Measurements from ENCODE around the gene GSG1L.

Gene GSG1L

GRCh38 chr16:27907457-27907972, 156.0 kb downstream of the GSG1L start:
- Histone ChIP-seq H3K27ac (peak overlapping the region; percentile 40), H3K4me3 (ENCODE audit: low read depth, low read length) (no peak overlapping the region), H3K9me3 (ENCODE audit: severe bottlenecking) (no peaks in the 10 kb centered on the region), H3K27me3 (ENCODE audit: insufficient read depth, low read depth, severe bottlenecking) (no peaks in the 10 kb centered on the region), H3K36me3 (no peaks in the 10 kb centered on the region)
- no peak for TF ChIP-seq CTCF (IDR thresholded peaks at IDR 0.05; ENCODE audit: low read depth, low read length)
- peak; percentile 20 for DNase-seq

- DNase-seq, result no peak
- Histone ChIP-seq H3K4me3 (ENCODE audit: low read depth, low read length) (no peak overlapping the region), H3K9me3 (ENCODE audit: severe bottlenecking) (no peaks in the 10 kb centered on the region), H3K27me3 (ENCODE audit: insufficient read depth, low read depth, severe bottlenecking) (no peaks in the 10 kb centered on the region), H3K36me3 (no peaks in the 10 kb centered on the region), H3K27ac (no peak overlapping the region)
- no peak for TF ChIP-seq CTCF (IDR thresholded peaks at IDR 0.05; ENCODE audit: low read depth, low read length)
These were observed 156.6 kb downstream of the GSG1L start for GRCh38 chr16:27906883-27907282.

- H3K9me3 ChIP-seq (ENCODE audit: severe bottlenecking), result no peaks in the 10 kb centered on the region
- H3K4me3 ChIP-seq (ENCODE audit: low read depth, low read length), result no peak overlapping the region
- no peak for DNase-seq
- no peaks in the 10 kb centered on the region for H3K36me3 ChIP-seq
- H3K27ac ChIP-seq, result no peak overlapping the region
- no peak for TF ChIP-seq CTCF (IDR thresholded peaks at IDR 0.05; ENCODE audit: low read depth, low read length)
- H3K27me3 ChIP-seq (ENCODE audit: insufficient read depth, low read depth, severe bottlenecking), result no peaks in the 10 kb centered on the region
These were observed 160.4 kb downstream of the GSG1L start for GRCh38 chr16:27903046-27903655.

GRCh38 chr16:27902551-27902950, 161.0 kb downstream of the GSG1L start:
- no peaks in the 10 kb centered on the region for H3K27me3 ChIP-seq (ENCODE audit: insufficient read depth, low read depth, severe bottlenecking)
- TF ChIP-seq CTCF (IDR thresholded peaks at IDR 0.05; ENCODE audit: low read depth, low read length), result no peak
- no peaks in the 10 kb centered on the region for H3K36me3 ChIP-seq
- H3K9me3 ChIP-seq (ENCODE audit: severe bottlenecking), result no peaks in the 10 kb centered on the region
- H3K4me3 ChIP-seq (ENCODE audit: low read depth, low read length), result no peak overlapping the region
- DNase-seq, result no peak
- H3K27ac ChIP-seq, result no peak overlapping the region

- Histone ChIP-seq H3K9me3 (ENCODE audit: severe bottlenecking) (peaks cover under 1% of the 10 kb centered on the region), H3K36me3 (no peaks in the 10 kb centered on the region), H3K27ac (no peak overlapping the region), H3K4me3 (ENCODE audit: low read depth, low read length) (no peak overlapping the region), H3K27me3 (ENCODE audit: insufficient read depth, low read depth, severe bottlenecking) (no peaks in the 10 kb centered on the region)
- no peak for DNase-seq
- TF ChIP-seq CTCF (IDR thresholded peaks at IDR 0.05; ENCODE audit: low read depth, low read length), result no peak
These were observed 161.6 kb downstream of the GSG1L start for GRCh38 chr16:27901956-27902355.

- Histone ChIP-seq H3K9me3 (ENCODE audit: severe bottlenecking) (peaks cover 8% of the 10 kb centered on the region), H3K27me3 (ENCODE audit: insufficient read depth, low read depth, severe bottlenecking) (no peaks in the 10 kb centered on the region), H3K27ac (no peak overlapping the region), H3K4me3 (ENCODE audit: low read depth, low read length) (no peak overlapping the region), H3K36me3 (no peaks in the 10 kb centered on the region)
- no peak for TF ChIP-seq CTCF (IDR thresholded peaks at IDR 0.05; ENCODE audit: low read depth, low read length)
- DNase-seq, result no peak
These were observed 163.8 kb downstream of the GSG1L start for GRCh38 chr16:27899736-27900135.
